Astrocyte (in vitro differentiated cells and primary cell): ENCODE results near the gene RPRML.

Experiments used
- CTCF ChIP-seq: IDR thresholded peaks from 2 replicates; pipeline ENCODE4 v1.5.1; 2011; ENCODE audit warnings: low read depth, mild to moderate bottlenecking, inconsistent platforms, low read length, moderate library complexity; ENCODE audit not compliant: insufficient read depth
- EZH2 ChIP-seq: IDR thresholded peaks from 2 replicates; pipeline ENCODE4 v1.6.1; 2012; ENCODE audit warnings: mild to moderate bottlenecking, low read length, inconsistent platforms; ENCODE audit not compliant: insufficient read depth

- no peak for TF ChIP-seq EZH2
- TF ChIP-seq CTCF: no peak
These were observed 49.0 kb downstream of the RPRML start for GRCh38 chr17:46930051-46930450.
